ENCODE results near the gene MS4A10. TPM values are rescaled to one million over a fixed set of nuclear protein-coding genes. Genes with fewer than 3 reads are reported as not detected.

MS4A10 gene
- not detected in 2 replicates for total RNA-seq (2012; rRNA removed)

GRCh38 chr11:60785136-60785535, at the start of gene MS4A10:
Gene MS4A10 (plus strand): TSS chr11:60785333. CDS start chr11:60790336, 5,003 bp downstream.
- Histone ChIP-seq H3K9me3 (replicated peaks; ENCODE audit: low read length) (no peaks in the 10 kb centered on the region), H3K9ac (ENCODE audit: low read depth, low read length) (no peak within 1 kb of the TSS), H3K4me2 (ENCODE audit: low read length) (no peak within 1 kb of the TSS), H3K4me3 (ENCODE audit: low read length) (no peak within 1 kb of the TSS), H3K27me3 (ENCODE audit: control insufficient read depth, insufficient read depth, low read length) (peaks cover 9% of the 10 kb centered on the region), H3K36me3 (ENCODE audit: insufficient read depth, low read length) (no peaks in the 10 kb centered on the region), H3K4me1 (ENCODE audit: control insufficient read depth, insufficient read depth, low read length) (no peaks in the 10 kb centered on the region)

DNA sequence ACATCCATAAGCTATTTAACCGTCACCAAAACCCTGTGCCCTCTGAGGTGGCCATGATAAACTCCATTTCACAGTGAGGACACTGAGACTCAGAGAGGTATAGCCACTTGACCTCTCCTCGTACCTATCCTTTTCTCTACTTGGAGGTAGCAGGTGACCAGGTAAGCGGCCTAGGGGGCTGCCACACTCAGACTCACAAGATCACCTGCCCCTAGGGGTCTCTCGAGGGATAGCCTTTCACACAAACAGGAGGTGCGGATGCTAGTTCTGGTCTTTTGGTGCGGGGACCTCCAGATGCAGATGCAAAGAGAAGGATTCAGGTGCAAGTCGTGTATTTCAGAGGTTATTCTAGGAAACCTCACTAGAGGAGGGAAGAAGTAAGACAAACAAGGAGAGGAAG, 46.0 kb upstream of the MS4A10 start:
- Histone ChIP-seq H3K9ac (ENCODE audit: low read depth, low read length) (no peak overlapping the region), H3K4me1 (ENCODE audit: control insufficient read depth, insufficient read depth, low read length) (no peaks in the 10 kb centered on the region), H3K4me3 (ENCODE audit: low read length) (no peak overlapping the region), H3K27me3 (ENCODE audit: control insufficient read depth, insufficient read depth, low read length) (no peaks in the 10 kb centered on the region), H3K36me3 (ENCODE audit: insufficient read depth, low read length) (no peaks in the 10 kb centered on the region), H3K9me3 (replicated peaks; ENCODE audit: low read length) (no peaks in the 10 kb centered on the region), H3K4me2 (ENCODE audit: low read length) (no peak overlapping the region)

DNA sequence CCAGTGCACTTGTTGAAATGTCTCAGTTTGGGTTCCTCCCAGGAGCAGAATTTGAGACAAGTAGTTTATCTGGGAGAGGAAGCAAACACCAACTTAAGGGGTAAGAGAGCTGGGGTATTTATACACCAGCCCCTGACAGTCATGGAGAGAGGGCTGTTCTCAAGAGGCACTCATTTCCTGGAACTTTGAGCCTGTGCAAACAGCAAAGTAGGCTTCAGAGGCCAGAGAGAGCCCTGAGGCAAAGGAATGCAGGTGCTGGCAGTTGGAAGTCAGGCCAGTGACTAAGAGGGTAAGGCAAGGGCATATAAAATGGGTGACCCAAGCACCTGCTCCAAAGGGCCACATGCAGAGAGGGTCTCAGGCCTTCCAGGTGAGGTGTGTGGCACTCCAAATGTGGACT, 44.6 kb upstream of the MS4A10 start:
- no peaks in the 10 kb centered on the region for H3K36me3 ChIP-seq (ENCODE audit: insufficient read depth, low read length)
- no peaks in the 10 kb centered on the region for H3K9me3 ChIP-seq (replicated peaks; ENCODE audit: low read length)
- H3K4me3 ChIP-seq (ENCODE audit: low read length) = no peak overlapping the region

GRCh38 chr11:60741421-60741820, 43.7 kb upstream of the MS4A10 start:
- Histone ChIP-seq H3K9ac (ENCODE audit: low read depth, low read length) (no peak overlapping the region), H3K36me3 (ENCODE audit: insufficient read depth, low read length) (no peaks in the 10 kb centered on the region), H3K4me1 (ENCODE audit: control insufficient read depth, insufficient read depth, low read length) (no peaks in the 10 kb centered on the region), H3K27me3 (ENCODE audit: control insufficient read depth, insufficient read depth, low read length) (no peaks in the 10 kb centered on the region), H3K4me3 (ENCODE audit: low read length) (no peak overlapping the region), H3K9me3 (replicated peaks; ENCODE audit: low read length) (no peaks in the 10 kb centered on the region), H3K4me2 (ENCODE audit: low read length) (no peak overlapping the region)

More for the DNA sequence above, 44.6 kb upstream of the MS4A10 start:
- no peak overlapping the region for H3K4me2 ChIP-seq (ENCODE audit: low read length)
- no peaks in the 10 kb centered on the region for H3K4me1 ChIP-seq (ENCODE audit: control insufficient read depth, insufficient read depth, low read length)
- H3K9ac ChIP-seq (ENCODE audit: low read depth, low read length) = no peak overlapping the region
- H3K27me3 ChIP-seq (ENCODE audit: control insufficient read depth, insufficient read depth, low read length) = no peaks in the 10 kb centered on the region

- Histone ChIP-seq H3K4me2 (ENCODE audit: low read length) (no peak overlapping the region), H3K36me3 (ENCODE audit: insufficient read depth, low read length) (no peaks in the 10 kb centered on the region), H3K9ac (ENCODE audit: low read depth, low read length) (no peak overlapping the region), H3K9me3 (replicated peaks; ENCODE audit: low read length) (no peaks in the 10 kb centered on the region), H3K27me3 (ENCODE audit: control insufficient read depth, insufficient read depth, low read length) (no peaks in the 10 kb centered on the region), H3K4me3 (ENCODE audit: low read length) (no peak overlapping the region), H3K4me1 (ENCODE audit: control insufficient read depth, insufficient read depth, low read length) (no peaks in the 10 kb centered on the region)
These were observed 42.1 kb upstream of the MS4A10 start for GRCh38 chr11:60743058-60743457.

- H3K4me2 ChIP-seq (ENCODE audit: low read length) = no peak overlapping the region
- H3K36me3 ChIP-seq (ENCODE audit: insufficient read depth, low read length) = no peaks in the 10 kb centered on the region
- no peak overlapping the region for H3K9ac ChIP-seq (ENCODE audit: low read depth, low read length)
- H3K9me3 ChIP-seq (replicated peaks; ENCODE audit: low read length) = no peaks in the 10 kb centered on the region
- H3K4me3 ChIP-seq (ENCODE audit: low read length) = no peak overlapping the region
- H3K4me1 ChIP-seq (ENCODE audit: control insufficient read depth, insufficient read depth, low read length) = no peaks in the 10 kb centered on the region
- no peaks in the 10 kb centered on the region for H3K27me3 ChIP-seq (ENCODE audit: control insufficient read depth, insufficient read depth, low read length)
These were observed 41.0 kb upstream of the MS4A10 start for GRCh38 chr11:60744114-60744513.

DNA sequence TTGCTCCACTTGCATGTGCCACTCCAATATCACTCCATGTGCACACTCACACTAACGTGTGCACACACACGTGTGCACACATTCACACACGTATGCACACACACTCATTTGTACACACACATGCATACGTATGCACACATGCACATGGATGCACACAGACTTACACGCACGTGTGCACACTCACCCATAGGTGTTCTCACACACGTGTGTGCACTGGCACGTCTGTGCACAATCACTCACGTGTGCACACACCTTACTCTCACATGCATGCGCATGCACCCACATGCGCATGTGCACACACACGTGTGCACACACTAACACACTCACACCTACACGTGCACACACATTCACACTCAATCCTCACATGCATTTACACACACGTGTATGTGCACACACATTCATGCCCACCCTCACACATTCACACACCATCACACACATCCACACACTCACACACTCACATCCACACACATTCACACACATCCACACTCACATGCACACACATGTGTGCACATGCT, 37.7 kb upstream of the MS4A10 start:
- no peak overlapping the region for H3K4me2 ChIP-seq (ENCODE audit: low read length)
- H3K9ac ChIP-seq (ENCODE audit: low read depth, low read length) = no peak overlapping the region
- no peaks in the 10 kb centered on the region for H3K4me1 ChIP-seq (ENCODE audit: control insufficient read depth, insufficient read depth, low read length)
- H3K27me3 ChIP-seq (ENCODE audit: control insufficient read depth, insufficient read depth, low read length) = no peaks in the 10 kb centered on the region
- no peaks in the 10 kb centered on the region for H3K36me3 ChIP-seq (ENCODE audit: insufficient read depth, low read length)
- H3K9me3 ChIP-seq (replicated peaks; ENCODE audit: low read length) = no peaks in the 10 kb centered on the region
- no peak overlapping the region for H3K4me3 ChIP-seq (ENCODE audit: low read length)

- no peak overlapping the region for H3K4me3 ChIP-seq (ENCODE audit: low read length)
These were observed 36.9 kb upstream of the MS4A10 start for GRCh38 chr11:60748225-60748624.

DNA sequence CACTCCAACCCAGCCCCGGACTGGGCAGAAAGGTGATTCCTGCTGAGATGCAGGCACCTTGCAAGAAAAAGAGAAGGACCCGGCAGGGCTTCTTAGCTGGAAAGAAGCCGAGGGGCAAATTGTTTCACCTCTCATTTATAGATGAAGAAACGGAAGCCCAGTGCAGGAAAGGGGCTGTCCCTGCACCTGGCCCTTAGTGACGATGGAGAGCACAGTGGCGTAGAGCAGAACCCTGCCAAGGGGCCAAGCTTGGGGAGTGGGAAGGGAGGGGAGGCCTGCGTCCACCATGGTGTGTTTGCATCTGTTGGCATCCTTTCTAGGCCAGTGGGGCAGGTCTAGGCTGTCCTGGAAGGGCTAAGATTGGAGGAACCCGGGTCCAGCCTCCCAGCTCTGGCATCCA, 36.3 kb upstream of the MS4A10 start:
- Histone ChIP-seq H3K4me1 (ENCODE audit: control insufficient read depth, insufficient read depth, low read length) (no peaks in the 10 kb centered on the region), H3K9ac (ENCODE audit: low read depth, low read length) (no peak overlapping the region)

More at GRCh38 chr11:60748225-60748624, 36.9 kb upstream of the MS4A10 start:
- H3K4me1 ChIP-seq (ENCODE audit: control insufficient read depth, insufficient read depth, low read length) = no peaks in the 10 kb centered on the region
- no peak overlapping the region for H3K9ac ChIP-seq (ENCODE audit: low read depth, low read length)
- H3K27me3 ChIP-seq (ENCODE audit: control insufficient read depth, insufficient read depth, low read length) = no peaks in the 10 kb centered on the region
- H3K9me3 ChIP-seq (replicated peaks; ENCODE audit: low read length) = no peaks in the 10 kb centered on the region
- H3K36me3 ChIP-seq (ENCODE audit: insufficient read depth, low read length) = no peaks in the 10 kb centered on the region
- no peak overlapping the region for H3K4me2 ChIP-seq (ENCODE audit: low read length)

DNA sequence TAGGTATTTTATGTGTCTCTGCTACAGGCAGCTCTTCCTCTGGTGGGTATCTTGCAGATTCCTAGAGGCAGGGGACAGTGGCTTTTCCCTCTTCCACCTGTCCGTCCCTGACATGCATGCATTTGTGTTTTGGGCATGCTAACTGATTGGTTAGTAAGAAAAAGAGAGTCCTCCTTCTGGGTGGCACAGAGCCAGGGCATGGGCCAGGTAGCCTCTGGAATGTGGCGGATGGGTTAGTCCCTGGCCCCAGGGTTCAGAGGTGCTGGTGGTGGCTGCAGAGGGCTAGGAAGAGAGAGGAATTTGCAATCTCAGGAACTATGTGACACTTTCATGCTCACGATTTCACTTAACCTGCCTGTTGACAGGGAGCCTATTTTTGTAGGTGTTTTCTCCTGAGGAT, 34.2 kb upstream of the MS4A10 start:
- Histone ChIP-seq H3K27me3 (ENCODE audit: control insufficient read depth, insufficient read depth, low read length) (no peaks in the 10 kb centered on the region), H3K4me2 (ENCODE audit: low read length) (no peak overlapping the region), H3K4me3 (ENCODE audit: low read length) (no peak overlapping the region), H3K4me1 (ENCODE audit: control insufficient read depth, insufficient read depth, low read length) (no peaks in the 10 kb centered on the region), H3K36me3 (ENCODE audit: insufficient read depth, low read length) (no peaks in the 10 kb centered on the region), H3K9me3 (replicated peaks; ENCODE audit: low read length) (no peaks in the 10 kb centered on the region), H3K9ac (ENCODE audit: low read depth, low read length) (no peak overlapping the region)

More for the DNA sequence above, 36.3 kb upstream of the MS4A10 start:
- H3K36me3 ChIP-seq (ENCODE audit: insufficient read depth, low read length) = no peaks in the 10 kb centered on the region
- no peak overlapping the region for H3K4me3 ChIP-seq (ENCODE audit: low read length)
- no peak overlapping the region for H3K4me2 ChIP-seq (ENCODE audit: low read length)
- no peaks in the 10 kb centered on the region for H3K9me3 ChIP-seq (replicated peaks; ENCODE audit: low read length)
- H3K27me3 ChIP-seq (ENCODE audit: control insufficient read depth, insufficient read depth, low read length) = no peaks in the 10 kb centered on the region

GRCh38 chr11:60753309-60753708, 31.8 kb upstream of the MS4A10 start:
- H3K36me3 ChIP-seq (ENCODE audit: insufficient read depth, low read length) = no peaks in the 10 kb centered on the region
- H3K4me1 ChIP-seq (ENCODE audit: control insufficient read depth, insufficient read depth, low read length) = no peaks in the 10 kb centered on the region
- no peak overlapping the region for H3K9ac ChIP-seq (ENCODE audit: low read depth, low read length)
- H3K4me2 ChIP-seq (ENCODE audit: low read length) = no peak overlapping the region
- H3K4me3 ChIP-seq (ENCODE audit: low read length) = no peak overlapping the region
- H3K27me3 ChIP-seq (ENCODE audit: control insufficient read depth, insufficient read depth, low read length) = peaks cover 5% of the 10 kb centered on the region
- H3K9me3 ChIP-seq (replicated peaks; ENCODE audit: low read length) = no peaks in the 10 kb centered on the region

DNA sequence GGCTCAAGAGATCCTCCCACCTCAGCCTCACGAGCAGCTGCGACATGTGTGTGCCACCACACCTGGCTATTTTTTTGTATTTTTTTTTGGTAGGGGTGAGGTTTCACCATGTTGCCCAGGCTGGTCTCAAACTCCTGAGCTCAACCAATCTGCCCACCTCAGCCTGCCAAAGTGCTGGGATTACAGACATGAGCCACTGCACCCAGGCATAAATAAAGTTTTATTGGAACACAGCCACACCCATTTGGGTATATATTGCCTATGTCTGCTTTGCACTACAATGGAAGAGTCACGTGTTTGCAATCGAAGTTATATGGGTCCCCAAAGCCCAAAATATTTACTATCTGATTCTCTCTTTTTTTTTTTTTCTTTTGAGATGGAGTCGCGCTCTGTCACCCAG, 30.2 kb upstream of the MS4A10 start:
- H3K4me1 ChIP-seq (ENCODE audit: control insufficient read depth, insufficient read depth, low read length) = no peaks in the 10 kb centered on the region
- H3K9ac ChIP-seq (ENCODE audit: low read depth, low read length) = no peak overlapping the region
- peaks cover 5% of the 10 kb centered on the region for H3K27me3 ChIP-seq (ENCODE audit: control insufficient read depth, insufficient read depth, low read length)
- no peaks in the 10 kb centered on the region for H3K36me3 ChIP-seq (ENCODE audit: insufficient read depth, low read length)
- no peak overlapping the region for H3K4me2 ChIP-seq (ENCODE audit: low read length)
- no peaks in the 10 kb centered on the region for H3K9me3 ChIP-seq (replicated peaks; ENCODE audit: low read length)
- no peak overlapping the region for H3K4me3 ChIP-seq (ENCODE audit: low read length)
